Bronchial epithelial cell (primary cell): ENCODE data around the gene ALX4. TPM values are rescaled to one million over a fixed set of nuclear protein-coding genes. Genes with fewer than 3 reads are reported as not detected.

Source experiments
- DNase-seq: peaks from one replicate; pipeline ENCODE4 v3.0.0-alpha.2; 2010; ENCODE audit warnings: low read depth
- FAIRE-seq: peaks from 2 replicates; lab custom pipeline; 2011; peaks lifted over from hg19 to GRCh38; lab: Jason Lieb, UNC
- H3K27me3 ChIP-seq: 2 replicates; pipeline ENCODE4 v1.5.1; 2011; ENCODE audit warnings: low read length; ENCODE audit not compliant: control insufficient read depth, insufficient read depth
- H3K36me3 ChIP-seq: 2 replicates; pipeline ENCODE4 v1.5.1; 2011; ENCODE audit warnings: low read length; ENCODE audit not compliant: control insufficient read depth, insufficient read depth
- H3K4me3 ChIP-seq: 2 replicates; pipeline ENCODE4 v1.5.1; 2011; ENCODE audit warnings: mild to moderate bottlenecking, low read depth, low read length, control low read depth
- total RNA-seq: library from RNA; depleted of rRNA; stranded (reverse); fragments of >200 nt; gene quantifications from 2 replicates; pipeline ENCODE4 v1.2.1, GENCODE V29; 2014
- TF ChIP-seq, protein P1 (sequence below): IDR thresholded peaks from 2 replicates; pipeline ENCODE4 v1.5.1; 2011; ENCODE audit warnings: mild to moderate bottlenecking, moderate library complexity, low read length, control low read depth, inconsistent platforms; ENCODE audit not compliant: insufficient read depth, severe bottlenecking

Gene ALX4
- total RNA-seq, 1 donor from 2014 or later = under 0.01 TPM

DNA sequence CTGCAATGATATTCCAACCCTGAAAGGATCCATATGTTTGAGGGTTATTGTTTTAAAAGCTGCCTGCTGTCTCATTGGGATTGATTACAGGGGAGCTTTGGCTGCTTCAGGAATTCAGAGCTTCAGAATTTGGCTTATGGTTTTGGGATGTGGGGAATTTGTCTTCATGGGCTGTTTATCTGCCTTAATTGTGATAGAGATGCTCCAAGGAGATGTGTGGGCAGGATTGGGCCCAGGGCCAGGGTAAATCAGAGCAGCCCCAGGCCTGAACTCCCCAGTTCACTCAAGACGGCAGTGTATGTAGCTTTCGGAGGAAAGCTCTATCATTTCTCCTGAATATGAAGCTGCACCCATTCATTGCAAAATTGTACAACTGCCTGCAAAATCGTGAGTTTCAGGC lies 88.5 kb downstream of the ALX4 start:
- no peaks in the 10 kb centered on the region for H3K36me3 ChIP-seq
- no peaks in the 10 kb centered on the region for H3K27me3 ChIP-seq
- FAIRE-seq (no peak), DNase-seq (no peak)
- no peak overlapping the region for H3K4me3 ChIP-seq
- TF ChIP-seq, protein P1, sequence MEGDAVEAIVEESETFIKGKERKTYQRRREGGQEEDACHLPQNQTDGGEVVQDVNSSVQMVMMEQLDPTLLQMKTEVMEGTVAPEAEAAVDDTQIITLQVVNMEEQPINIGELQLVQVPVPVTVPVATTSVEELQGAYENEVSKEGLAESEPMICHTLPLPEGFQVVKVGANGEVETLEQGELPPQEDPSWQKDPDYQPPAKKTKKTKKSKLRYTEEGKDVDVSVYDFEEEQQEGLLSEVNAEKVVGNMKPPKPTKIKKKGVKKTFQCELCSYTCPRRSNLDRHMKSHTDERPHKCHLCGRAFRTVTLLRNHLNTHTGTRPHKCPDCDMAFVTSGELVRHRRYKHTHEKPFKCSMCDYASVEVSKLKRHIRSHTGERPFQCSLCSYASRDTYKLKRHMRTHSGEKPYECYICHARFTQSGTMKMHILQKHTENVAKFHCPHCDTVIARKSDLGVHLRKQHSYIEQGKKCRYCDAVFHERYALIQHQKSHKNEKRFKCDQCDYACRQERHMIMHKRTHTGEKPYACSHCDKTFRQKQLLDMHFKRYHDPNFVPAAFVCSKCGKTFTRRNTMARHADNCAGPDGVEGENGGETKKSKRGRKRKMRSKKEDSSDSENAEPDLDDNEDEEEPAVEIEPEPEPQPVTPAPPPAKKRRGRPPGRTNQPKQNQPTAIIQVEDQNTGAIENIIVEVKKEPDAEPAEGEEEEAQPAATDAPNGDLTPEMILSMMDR = no peak

DNA sequence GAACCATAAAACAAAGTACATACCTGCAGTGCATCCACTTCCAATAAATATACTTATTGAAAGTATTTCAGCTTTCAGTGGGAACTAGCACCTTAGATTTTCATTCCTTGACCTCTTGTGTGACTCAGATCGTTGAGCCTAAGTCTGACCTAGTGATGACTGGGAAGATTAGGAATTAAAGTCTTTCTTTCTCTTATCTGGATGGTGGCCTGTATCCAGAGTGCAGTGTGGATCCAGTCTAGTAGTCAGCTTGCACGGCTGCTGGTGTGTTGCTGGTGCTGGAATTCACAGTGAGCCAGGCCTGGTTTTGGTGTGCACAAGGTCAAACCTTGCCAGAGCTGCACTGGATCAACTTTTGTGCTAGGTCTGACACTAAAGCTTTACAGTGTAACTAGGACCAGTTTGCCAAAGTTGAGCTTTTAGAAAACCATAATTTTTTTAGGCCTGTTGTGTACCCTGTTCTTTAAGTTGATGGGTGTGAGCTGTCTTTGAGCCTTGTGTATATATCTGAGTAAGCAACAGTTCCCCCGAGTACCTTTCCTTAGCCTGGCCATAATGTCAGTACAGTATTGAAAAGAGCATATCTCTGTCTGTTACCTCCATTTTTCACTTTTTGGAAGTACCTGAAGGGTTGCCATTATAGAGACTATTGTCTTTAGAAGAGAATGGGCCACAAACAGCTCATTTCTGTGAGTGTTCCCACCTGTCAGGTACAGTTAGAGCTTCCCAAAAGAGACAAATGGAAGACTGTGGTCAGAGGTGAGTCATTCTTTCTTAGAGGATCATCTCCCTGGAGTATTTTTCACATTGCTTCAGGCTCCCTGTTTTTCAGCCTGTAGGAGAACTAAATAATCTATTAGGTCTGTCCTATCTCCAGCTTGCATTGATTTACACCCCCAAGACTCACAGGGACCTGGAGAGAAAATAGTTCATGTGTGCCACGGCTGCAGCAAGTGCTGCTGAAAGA lies 89.8 kb downstream of the ALX4 start:
- DNase-seq = peak; percentile 26
- TF ChIP-seq, protein P1 = no peak

DNA sequence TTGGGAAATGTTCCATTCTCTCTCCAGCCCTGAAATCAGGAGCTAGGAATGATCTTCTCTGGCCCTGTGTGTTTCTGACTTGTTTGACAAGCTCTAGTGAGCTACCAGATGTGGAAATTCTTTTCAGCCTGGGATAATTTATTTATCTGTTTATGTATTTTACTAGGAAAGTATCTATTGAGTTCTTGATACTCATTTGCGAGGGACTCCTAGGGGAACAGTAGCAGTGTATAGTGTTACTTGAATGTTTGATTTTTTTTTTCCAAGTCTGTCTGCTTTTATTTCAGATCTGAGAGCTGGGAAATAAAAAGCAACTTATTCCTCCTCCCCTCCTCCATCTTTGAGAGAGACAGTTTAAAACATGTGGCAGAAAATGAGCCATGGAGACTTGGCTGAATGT lies 92.5 kb downstream of the ALX4 start:
- no peak overlapping the region for H3K4me3 ChIP-seq
- DNase-seq (no peak), FAIRE-seq (no peak)
- TF ChIP-seq, protein P1 = no peak
- no peaks in the 10 kb centered on the region for H3K36me3 ChIP-seq
- no peaks in the 10 kb centered on the region for H3K27me3 ChIP-seq

More for the DNA sequence above, 89.8 kb downstream of the ALX4 start:
- no peak for FAIRE-seq
- H3K36me3 ChIP-seq = no peaks in the 10 kb centered on the region
- no peaks in the 10 kb centered on the region for H3K27me3 ChIP-seq
- H3K4me3 ChIP-seq = no peak overlapping the region

DNA sequence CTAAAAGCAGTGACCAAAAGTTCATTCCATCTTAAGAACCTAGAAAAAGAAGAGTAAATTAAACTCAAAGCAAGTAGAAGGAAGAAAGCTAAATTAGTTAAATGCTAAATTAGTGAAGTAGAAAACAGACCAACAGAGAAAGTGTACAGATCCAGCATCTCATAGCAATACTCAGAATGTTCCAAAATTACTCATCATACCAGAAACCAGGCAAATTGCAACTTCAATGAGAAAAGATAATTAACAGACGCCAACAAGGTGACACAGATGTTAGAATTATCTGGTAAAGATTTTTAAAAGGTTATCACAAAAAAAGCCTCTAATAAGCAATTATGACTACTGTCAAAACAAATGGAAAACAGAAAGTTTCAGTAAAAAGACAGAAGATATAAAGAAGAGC lies 96.8 kb downstream of the ALX4 start:
- Histone ChIP-seq H3K4me3 (no peak overlapping the region), H3K36me3 (no peaks in the 10 kb centered on the region), H3K27me3 (no peaks in the 10 kb centered on the region)
- FAIRE-seq (no peak), DNase-seq (no peak)
- TF ChIP-seq, protein P1 = no peak

DNA sequence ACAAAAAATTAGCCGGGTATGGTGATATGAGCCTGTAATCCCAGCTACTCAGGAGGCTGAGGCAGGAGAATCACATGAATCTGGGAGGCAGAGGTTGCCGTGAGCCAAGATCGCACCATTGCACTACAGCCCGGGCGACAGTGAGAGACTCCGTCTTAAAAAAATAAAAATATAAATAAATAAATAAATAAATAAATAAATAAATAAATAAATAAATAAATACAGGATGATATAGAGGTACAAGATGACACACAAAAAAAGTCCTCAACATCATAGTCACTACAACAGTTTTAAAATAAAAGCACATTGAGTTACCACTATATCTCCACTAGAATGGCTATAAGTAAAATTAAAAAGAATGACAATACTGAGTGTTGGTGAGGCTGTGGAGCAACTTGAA lies 97.8 kb downstream of the ALX4 start:
- peaks cover 2% of the 10 kb centered on the region for H3K36me3 ChIP-seq
- no peaks in the 10 kb centered on the region for H3K27me3 ChIP-seq
- H3K4me3 ChIP-seq = no peak overlapping the region
- FAIRE-seq (no peak), DNase-seq (no peak)
- TF ChIP-seq, protein P1 = no peak

Other genes starting within 250 kb of the ALX4 start
- 3.6 and 7.9 TPM in 2 replicates for gene ACCS, start 243.9 kb downstream of the ALX4 start, total RNA-seq
- gene EXT2, start 214.5 kb downstream of the ALX4 start, total RNA-seq = 95.6 and 106 TPM in 2 replicates